HepG2 (cell line): ENCODE measurements around the gene TRNT1. TPM values are rescaled to one million over a fixed set of nuclear protein-coding genes. Genes with fewer than 3 reads are reported as not detected.

Experiments
- ATAC-seq: fragments of 200-7000 bp; cut with Tn5 transposase; 3 replicates; pipeline ENCODE4 v1.9.1; 2020; ENCODE audit warnings: mild to moderate bottlenecking, moderate library complexity
- BruUV-seq: library from RNA; stranded (reverse); fragments of 400-500 nt; replicated peaks from 2 replicates; lab custom pipeline; 2021; lab: Mats Ljungman, UMichigan
- CTCF ChIA-PET: fragments of 300-600 bp; formaldehyde crosslinking; extraction: SDS; loops from one replicate; lab custom pipeline; 2021; ENCODE audit warnings: low total read pairs, inconsistent platforms, low intra/inter-chr PET ratio; lab: Yijun Ruan, JAX
- POLR2A ChIA-PET: fragments of 350-600 bp; sonication (Branson Sonifier 250); formaldehyde crosslinking; loops from one replicate; lab custom pipeline; 2020; ENCODE audit warnings: antibody characterized with exemption, inconsistent platforms; lab: Yijun Ruan, JAX
- DNase-seq: peaks from one replicate; pipeline ENCODE4 v3.0.0-alpha.2; 2015; ENCODE audit warnings: low spot score
- FAIRE-seq: peaks from 3 replicates; lab custom pipeline; 2011; peaks lifted over from hg19 to GRCh38; lab: Jason Lieb, UNC
- H2AFZ ChIP-seq: one replicate; pipeline ENCODE4 v1.6.1; 2011; ENCODE audit warnings: low read length, inconsistent platforms
- H3K27ac ChIP-seq: fragments of 300-600 bp; 3 replicates; pipeline ENCODE4 v1.8.0; 2011; ENCODE audit warnings: mixed run types, mild to moderate bottlenecking, mixed read lengths, low read length, inconsistent platforms; ENCODE audit not compliant: insufficient read depth; ENCODE audit errors: extremely low read length
- H3K27me3 ChIP-seq, 2 experiments: fragments of 200-600 bp in 1 of 2; 2 replicates in 1 of 2; 3 replicates in 1 of 2; pipeline versions ENCODE4 v1.6.0 to v1.8.0; 2011; ENCODE audit warnings: low read length in 2 of 2, mild to moderate bottlenecking in 2 of 2, moderate library complexity in 2 of 2, inconsistent platforms in 1 of 2; ENCODE audit not compliant: insufficient read depth in 2 of 2, control insufficient read depth in 1 of 2
- H3K36me3 ChIP-seq, 2 experiments: fragments of 200-600 bp in 1 of 2; replicated peaks in 1 of 2; 2 replicates in 1 of 2; 3 replicates in 1 of 2; pipeline versions ENCODE4 v1.5.1 to v1.8.0; 2011; ENCODE audit warnings: low read length in 2 of 2, inconsistent platforms in 1 of 2; ENCODE audit not compliant: insufficient read depth in 2 of 2, control insufficient read depth in 1 of 2
- H3K4me1 ChIP-seq: 2 replicates; pipeline ENCODE4 v1.5.1; 2012; ENCODE audit warnings: low read length, inconsistent platforms; ENCODE audit not compliant: insufficient read depth
- H3K4me2 ChIP-seq: 2 replicates; pipeline ENCODE4 v1.6.0; 2011; ENCODE audit warnings: low read depth, low read length, inconsistent platforms
- H3K4me3 ChIP-seq, 3 experiments: fragments of 200-600 bp in 1 of 3; sonication (generic), shearing (Covaris generic) in 1 of 3; replicated peaks in 1 of 3; 2 replicates each; pipeline ENCODE4 v1.5.1; 2011 to 2016; ENCODE audit warnings: low read length in 3 of 3, inconsistent platforms in 2 of 3, low read depth in 2 of 3, mild to moderate bottlenecking in 2 of 3, control low read depth in 1 of 3, mixed read lengths in 1 of 3; ENCODE audit not compliant: insufficient read depth in 1 of 3
- H3K79me2 ChIP-seq: one replicate; pipeline ENCODE4 v1.6.1; 2011; ENCODE audit warnings: low read length, inconsistent platforms; ENCODE audit not compliant: insufficient read depth
- H3K9ac ChIP-seq: 2 replicates; pipeline ENCODE4 v1.6.0; 2011; ENCODE audit warnings: mild to moderate bottlenecking, low read depth, low read length, inconsistent platforms; ENCODE audit not compliant: insufficient read depth
- H3K9me3 ChIP-seq: 2 replicates; pipeline ENCODE4 v1.5.1; 2012; ENCODE audit warnings: mild to moderate bottlenecking, low read length
- H4K20me1 ChIP-seq: 2 replicates; pipeline ENCODE4 v1.6.0; 2011; ENCODE audit warnings: inconsistent platforms, mild to moderate bottlenecking, low read length, moderate library complexity; ENCODE audit not compliant: insufficient read depth
- DRAP1 ChIP-seq: IDR thresholded peaks from 2 replicates; pipeline ENCODE4 v1.6.1; 2016; ENCODE audit warnings: missing genetic modification reagents, missing compliant biosample characterization
- KLF9 ChIP-seq: IDR thresholded peaks from 2 replicates; pipeline ENCODE4 v1.6.1; 2016; ENCODE audit warnings: low read depth
- PTBP1 ChIP-seq: fragments of 200-400 bp; formaldehyde crosslinking; IDR thresholded peaks from 2 replicates; pipeline ENCODE4 v1.6.1; 2018; ENCODE audit warnings: low read length, low read depth; ENCODE audit not compliant: poor library complexity, severe bottlenecking
- SUZ12 ChIP-seq: fragments of 150-350 bp; IDR thresholded peaks from 2 replicates; pipeline ENCODE4 v1.6.1; 2014; ENCODE audit warnings: low read depth, low read length
- ZBED4 ChIP-seq: sonication (generic); formaldehyde crosslinking; IDR thresholded peaks from 2 replicates; pipeline ENCODE4 v1.4.0; 2020; ENCODE audit warnings: missing genetic modification reagents, borderline replicate concordance
- ZNF512 ChIP-seq: sonication (generic); formaldehyde crosslinking; IDR thresholded peaks from 2 replicates; pipeline ENCODE4 v1.4.0; 2020; ENCODE audit warnings: mild to moderate bottlenecking, missing genetic modification reagents
- ZNF577 ChIP-seq: sonication (generic); formaldehyde crosslinking; IDR thresholded peaks from 2 replicates; pipeline ENCODE4 v1.4.0; 2020; ENCODE audit warnings: mild to moderate bottlenecking, low read depth, missing genetic modification reagents, borderline replicate concordance
- ZNF704 ChIP-seq: sonication (generic); formaldehyde crosslinking; IDR thresholded peaks from 2 replicates; pipeline ENCODE4 v1.8.1; 2023; ENCODE audit warnings: mild to moderate bottlenecking, inconsistent platforms, moderate library complexity, missing genetic modification reagents, borderline replicate concordance
- WGBS: methylation state at CpG from one replicate; pipeline ENCODE4 v1.1.6; 2017; ENCODE audit warnings: low lambda C conversion rate; 5-methylcytosine and 5-hydroxymethylcytosine counted together
- in situ Hi-C: cut with HindIII; loops from 2 replicates; pipeline ENCODE4 v1.10.0; 2017; ENCODE audit warnings: low pct_unique_long_range_greater_than_20kb; ENCODE audit not compliant: extremely low pct_ligation_motif_present
- intact Hi-C: fragments of 100-400 bp; cut with micrococcal nuclease; formaldehyde crosslinking; loops from one replicate; pipeline ENCODE4 v1.10.0; 2022; ENCODE audit not compliant: unreplicated experiment
- polyA plus RNA-seq, 8 experiments: library from polyadenylated mRNA; depleted of rRNA in 3 of 8; stranded (reverse) in 7 of 8; unstranded in 1 of 8; fragments of >200 nt; fragmentation: Illumina TruSeq in 4 of 8; extraction: Trizol in 4 of 8; gene quantifications; 2 replicates each; pipeline versions ENCODE4 v1.2.1 to v1.2.3, GENCODE V29; 2011 to 2016; ENCODE audit warnings: low read depth in 4 of 8, missing spikeins in 1 of 8, mixed read lengths in 1 of 8; ENCODE audit not compliant: insufficient read depth in 1 of 8
- total RNA-seq, 5 experiments: library from RNA; depleted of rRNA; stranded (reverse); fragments of >200 nt; fragmentation: Illumina TruSeq; extraction: Trizol; gene quantifications; 2 replicates each; pipeline ENCODE4 v1.2.3, GENCODE V29; 2016; ENCODE audit warnings: low read depth in 1 of 5

Gene TRNT1
- total and polyA plus RNA-seq, 2 of the 13 experiments (the other 11 are each of a cell fraction or from before 2014, with no cell fraction given), result 9.4 to 27.7 TPM

GRCh38 chr3:3192286-3192675 lies 65.5 kb downstream of the TRNT1 start:
- no peak for FAIRE-seq
- BruUV-seq, result no TSS peak
- in situ Hi-C loops, result no loop called here

More at GRCh38 chr3:3192286-3192675, 65.5 kb downstream of the TRNT1 start:
- no peak overlapping the region for H2AFZ ChIP-seq
- ATAC-seq (no peak), DNase-seq (no peak)
- no peak overlapping the region for H3K4me2 ChIP-seq
- TF ChIP-seq ZNF512 (CRISPR knock-in tag), result no peak
- TF ChIP-seq DRAP1, result no peak
- TF ChIP-seq KLF9 (CRISPR knock-in tag), result no peak
- TF ChIP-seq ZBED4 (CRISPR knock-in tag), result no peak
- no peak for TF ChIP-seq ZNF577 (CRISPR knock-in tag)
- TF ChIP-seq SUZ12, result no peak
- no peak for TF ChIP-seq ZNF704 (CRISPR knock-in tag)
- no peak for TF ChIP-seq PTBP1
- H3K79me2 ChIP-seq, result no peaks in the 10 kb centered on the region
- WGBS, result 0% methylated on average over 2 of the region's 2 CpGs
- no peak overlapping the region for H3K4me3 ChIP-seq
- no peak overlapping the region for H3K9ac ChIP-seq
- H3K36me3 ChIP-seq, result no peaks in the 10 kb centered on the region
- POLR2A ChIA-PET, result no interaction called here
- no peaks in the 10 kb centered on the region for H4K20me1 ChIP-seq
- no peaks in the 10 kb centered on the region; a peak in 1 of 5 replicates for H3K27me3 ChIP-seq
- H3K4me1 ChIP-seq, result no peaks in the 10 kb centered on the region
- intact Hi-C loops, result no loop called here
- H3K9me3 ChIP-seq, result no peaks in the 10 kb centered on the region
- H3K27ac ChIP-seq, result no peak overlapping the region
- CTCF ChIA-PET, result no interaction called here
